Subcutaneous adipose tissue (tissue), 4 donors: ENCODE results near the gene SMG6. TPM values are rescaled to one million over a fixed set of nuclear protein-coding genes. Genes with fewer than 3 reads are reported as not detected.

Experiments used
- CTCF ChIP-seq: fragments of 450-650 bp; IDR thresholded peaks from one replicate; pipeline ENCODE4 v1.5.1; 2016; ENCODE audit warnings: low read depth, mild to moderate bottlenecking, control low read depth, antibody characterized with exemption, moderate library complexity
- total RNA-seq, 4 donors: library from RNA; depleted of rRNA; stranded (reverse); fragments of >200 nt; gene quantifications; one replicate each; pipeline ENCODE4 v1.1.0, GENCODE V29; 2016

SMG6 gene
- total RNA-seq, 4 donors from 2014 or later: 14.5 to 50.7 (median 19.4) TPM

GRCh38 chr17:2174014-2174413 lies 129.6 kb downstream of the SMG6 start:
- TF ChIP-seq CTCF: no peak

GRCh38 chr17:2172999-2173398 lies 130.6 kb downstream of the SMG6 start:
- no peak for TF ChIP-seq CTCF

GRCh38 chr17:2172077-2172851 lies 131.3 kb downstream of the SMG6 start:
- TF ChIP-seq CTCF: no peak

GRCh38 chr17:2171702-2172076 lies 131.9 kb downstream of the SMG6 start:
- TF ChIP-seq CTCF: no peak

- no peak for TF ChIP-seq CTCF
These were observed 133.6 kb downstream of the SMG6 start for GRCh38 chr17:2170023-2170422.

- TF ChIP-seq CTCF: no peak
These were observed 145.2 kb downstream of the SMG6 start for GRCh38 chr17:2158396-2158780.

- no peak for TF ChIP-seq CTCF
These were observed 145.8 kb downstream of the SMG6 start for GRCh38 chr17:2157675-2158395.
